ENCODE results near the gene HSPA4.

DNA sequence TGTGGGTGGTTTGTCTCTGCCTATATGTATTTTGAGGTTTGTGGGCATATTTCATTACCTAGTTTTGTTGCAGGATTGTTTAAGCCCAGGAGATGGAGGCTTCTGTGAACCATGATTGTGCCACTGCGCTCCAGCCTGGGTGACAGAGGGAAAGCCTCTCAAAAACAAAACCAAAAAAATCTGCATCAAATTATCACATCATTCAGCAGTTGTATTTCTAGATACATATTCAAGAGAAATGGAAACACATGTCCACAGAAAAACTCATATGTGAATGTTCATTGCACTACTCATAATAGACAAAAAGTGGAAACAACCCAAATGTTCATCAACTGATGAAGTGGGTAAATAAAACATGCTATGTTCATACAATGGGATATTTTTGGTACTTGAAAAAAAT is 29.9 kb downstream of the HSPA4 start:
- TF ChIP-seq, protein P1, sequence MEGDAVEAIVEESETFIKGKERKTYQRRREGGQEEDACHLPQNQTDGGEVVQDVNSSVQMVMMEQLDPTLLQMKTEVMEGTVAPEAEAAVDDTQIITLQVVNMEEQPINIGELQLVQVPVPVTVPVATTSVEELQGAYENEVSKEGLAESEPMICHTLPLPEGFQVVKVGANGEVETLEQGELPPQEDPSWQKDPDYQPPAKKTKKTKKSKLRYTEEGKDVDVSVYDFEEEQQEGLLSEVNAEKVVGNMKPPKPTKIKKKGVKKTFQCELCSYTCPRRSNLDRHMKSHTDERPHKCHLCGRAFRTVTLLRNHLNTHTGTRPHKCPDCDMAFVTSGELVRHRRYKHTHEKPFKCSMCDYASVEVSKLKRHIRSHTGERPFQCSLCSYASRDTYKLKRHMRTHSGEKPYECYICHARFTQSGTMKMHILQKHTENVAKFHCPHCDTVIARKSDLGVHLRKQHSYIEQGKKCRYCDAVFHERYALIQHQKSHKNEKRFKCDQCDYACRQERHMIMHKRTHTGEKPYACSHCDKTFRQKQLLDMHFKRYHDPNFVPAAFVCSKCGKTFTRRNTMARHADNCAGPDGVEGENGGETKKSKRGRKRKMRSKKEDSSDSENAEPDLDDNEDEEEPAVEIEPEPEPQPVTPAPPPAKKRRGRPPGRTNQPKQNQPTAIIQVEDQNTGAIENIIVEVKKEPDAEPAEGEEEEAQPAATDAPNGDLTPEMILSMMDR (IDR thresholded peaks at IDR 0.05; ENCODE audit: poor library complexity, severe bottlenecking), result no peak
- no peak for TF ChIP-seq MXI1 (conservative IDR thresholded peaks at IDR 0.05; ENCODE audit: poor library complexity, severe bottlenecking)
- TF ChIP-seq EP300 (conservative IDR thresholded peaks at IDR 0.05; ENCODE audit: poor library complexity, severe bottlenecking), result no peak
- no peak for TF ChIP-seq SMC3 (conservative IDR thresholded peaks at IDR 0.05; ENCODE audit: poor library complexity)

Measured in neural cell (in vitro differentiated cells).